HL-60 (cell line): ENCODE data around the gene ACOX2.

Experiments
- CTCF ChIP-seq: IDR thresholded peaks from one replicate; pipeline ENCODE4 v1.5.1; 2011; ENCODE audit warnings: low read length, control low read depth, inconsistent platforms; ENCODE audit not compliant: insufficient read depth
- POLR2AphosphoS5 ChIP-seq: IDR thresholded peaks from 2 replicates; pipeline ENCODE4 v1.6.1; 2012; ENCODE audit warnings: low read depth

GRCh38 chr3:58585005-58585786, 48.2 kb upstream of the ACOX2 start:
- TF ChIP-seq CTCF (peak; percentile 52), POLR2AphosphoS5 (no peak)
